GM10266 (cell line): Measurements from ENCODE around the gene ZNF469.

Experiments
- DNase-seq: peaks from one replicate; pipeline ENCODE4 v3.0.0; 2012; ENCODE audit errors: extremely low spot score
- TF ChIP-seq, protein P1 (sequence below): IDR thresholded peaks from 2 replicates; pipeline ENCODE4 v1.5.1; 2012; ENCODE audit warnings: mild to moderate bottlenecking, low read depth; ENCODE audit not compliant: control insufficient read depth, insufficient read depth; ENCODE audit errors: missing control alignments

Gene ZNF469

DNA sequence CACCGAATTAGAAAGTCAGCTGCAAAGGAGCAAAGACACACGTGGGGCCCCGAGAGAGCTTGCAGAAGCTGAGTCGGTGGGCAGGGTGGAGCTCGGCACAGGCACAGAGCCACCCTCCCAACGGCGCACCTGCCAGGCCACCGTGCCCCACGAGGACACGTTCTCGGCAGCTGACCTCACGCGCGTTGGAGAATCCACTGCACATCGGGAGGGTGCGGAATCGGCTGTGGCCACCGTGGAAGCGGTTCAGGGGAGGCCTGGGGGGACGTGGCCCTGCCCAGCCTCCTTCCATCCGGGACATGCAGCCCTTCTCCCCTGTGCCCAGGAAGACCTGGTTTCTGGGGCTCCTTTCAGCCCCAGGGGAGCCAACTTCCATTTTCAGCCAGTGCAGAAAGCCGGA, 49.4 kb downstream of the ZNF469 start:
- TF ChIP-seq, protein P1, sequence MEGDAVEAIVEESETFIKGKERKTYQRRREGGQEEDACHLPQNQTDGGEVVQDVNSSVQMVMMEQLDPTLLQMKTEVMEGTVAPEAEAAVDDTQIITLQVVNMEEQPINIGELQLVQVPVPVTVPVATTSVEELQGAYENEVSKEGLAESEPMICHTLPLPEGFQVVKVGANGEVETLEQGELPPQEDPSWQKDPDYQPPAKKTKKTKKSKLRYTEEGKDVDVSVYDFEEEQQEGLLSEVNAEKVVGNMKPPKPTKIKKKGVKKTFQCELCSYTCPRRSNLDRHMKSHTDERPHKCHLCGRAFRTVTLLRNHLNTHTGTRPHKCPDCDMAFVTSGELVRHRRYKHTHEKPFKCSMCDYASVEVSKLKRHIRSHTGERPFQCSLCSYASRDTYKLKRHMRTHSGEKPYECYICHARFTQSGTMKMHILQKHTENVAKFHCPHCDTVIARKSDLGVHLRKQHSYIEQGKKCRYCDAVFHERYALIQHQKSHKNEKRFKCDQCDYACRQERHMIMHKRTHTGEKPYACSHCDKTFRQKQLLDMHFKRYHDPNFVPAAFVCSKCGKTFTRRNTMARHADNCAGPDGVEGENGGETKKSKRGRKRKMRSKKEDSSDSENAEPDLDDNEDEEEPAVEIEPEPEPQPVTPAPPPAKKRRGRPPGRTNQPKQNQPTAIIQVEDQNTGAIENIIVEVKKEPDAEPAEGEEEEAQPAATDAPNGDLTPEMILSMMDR, result no peak
- no peak for DNase-seq
